Measurements from ENCODE around the gene BRSK1. TPM values are rescaled to one million over a fixed set of nuclear protein-coding genes. Genes with fewer than 3 reads are reported as not detected.

The BRSK1 gene
- polyA plus RNA-seq, 1 donor from 2014 or later = 213 TPM

- no peak within 1 kb of the TSS for H3K27ac ChIP-seq (ENCODE audit: low read length)
- peak within 1 kb of the TSS; percentile 71 for H3K4me3 ChIP-seq (ENCODE audit: low read length)
- TF ChIP-seq SMC3 (conservative IDR thresholded peaks at IDR 0.05; ENCODE audit: poor library complexity) = no peak
- no peak for TF ChIP-seq RAD21 (conservative IDR thresholded peaks at IDR 0.05)
- no peak for TF ChIP-seq EZH2 (IDR thresholded peaks at IDR 0.05; ENCODE audit: borderline replicate concordance, insufficient read depth, low read length, poor library complexity, severe bottlenecking)
- H3F3A ChIP-seq (ENCODE audit: insufficient read depth, low read length, poor library complexity, severe bottlenecking) = no peaks in the 10 kb centered on the region
- H3K36me3 ChIP-seq (ENCODE audit: insufficient read depth, low read length) = no peaks in the 10 kb centered on the region
- H4K20me1 ChIP-seq (ENCODE audit: insufficient read depth) = no peaks in the 10 kb centered on the region
- no peaks in the 10 kb centered on the region for H3K79me2 ChIP-seq (replicated peaks; ENCODE audit: insufficient read depth, low read length)
- no peak within 1 kb of the TSS for H2AFZ ChIP-seq (ENCODE audit: low read depth, low read length)
- H3K9me2 ChIP-seq (ENCODE audit: insufficient read depth, low read length) = no peaks in the 10 kb centered on the region
- H3K27me3 ChIP-seq (ENCODE audit: insufficient read depth, low read depth, low read length) = peaks cover 54% of the 10 kb centered on the region
- peak within 1 kb of the TSS; percentile 81 for H3K4me2 ChIP-seq (ENCODE audit: low read length)
- H3K9me3 ChIP-seq (ENCODE audit: low read length) = no peaks in the 10 kb centered on the region
- H3K9ac ChIP-seq (ENCODE audit: low read length) = peak within 1 kb of the TSS; percentile 41
These were observed 71.0 kb downstream of the BRSK1 start, which contains the start of gene COX6B2 for GRCh38 chr19:55354698-55355212. COX6B2 (minus strand) TSS chr19:55354719; CDS start chr19:55354521, 198 bp downstream.

- no peak overlapping the region for H3K9ac ChIP-seq (ENCODE audit: low read length)
- no peak overlapping the region for H2AFZ ChIP-seq (ENCODE audit: low read depth, low read length)
- H3K4me2 ChIP-seq (ENCODE audit: low read length) = no peak overlapping the region
- H4K20me1 ChIP-seq (ENCODE audit: insufficient read depth) = no peaks in the 10 kb centered on the region
- H3K36me3 ChIP-seq (ENCODE audit: insufficient read depth, low read length) = no peaks in the 10 kb centered on the region
- no peaks in the 10 kb centered on the region for H3K9me2 ChIP-seq (ENCODE audit: insufficient read depth, low read length)
- no peak overlapping the region for H3K27ac ChIP-seq (ENCODE audit: low read length)
- no peaks in the 10 kb centered on the region for H3K9me3 ChIP-seq (ENCODE audit: low read length)
- no peak overlapping the region for H3K4me3 ChIP-seq (ENCODE audit: low read length)
- no peaks in the 10 kb centered on the region for H3F3A ChIP-seq (ENCODE audit: insufficient read depth, low read length, poor library complexity, severe bottlenecking)
- TF ChIP-seq CTCF (IDR thresholded peaks at IDR 0.05; ENCODE audit: poor library complexity, severe bottlenecking) = no peak
- no peak for TF ChIP-seq REST (IDR thresholded peaks at IDR 0.05; ENCODE audit: borderline replicate concordance)
- TF ChIP-seq EP300 (conservative IDR thresholded peaks at IDR 0.05; ENCODE audit: poor library complexity, severe bottlenecking) = no peak
- no peak for TF ChIP-seq RAD21 (conservative IDR thresholded peaks at IDR 0.05)
- TF ChIP-seq TAF1 (IDR thresholded peaks at IDR 0.05; ENCODE audit: low read depth) = no peak
- no peaks in the 10 kb centered on the region for H3K79me2 ChIP-seq (replicated peaks; ENCODE audit: insufficient read depth, low read length)
- H3K27me3 ChIP-seq (ENCODE audit: insufficient read depth, low read depth, low read length) = peaks cover 54% of the 10 kb centered on the region
These were observed 71.5 kb downstream of the BRSK1 start for GRCh38 chr19:55355213-55355821.

- Histone ChIP-seq H4K20me1 (ENCODE audit: insufficient read depth) (no peaks in the 10 kb centered on the region), H3K4me2 (ENCODE audit: low read length) (no peak overlapping the region), H3K9me2 (ENCODE audit: insufficient read depth, low read length) (no peaks in the 10 kb centered on the region), H3F3A (ENCODE audit: insufficient read depth, low read length, poor library complexity, severe bottlenecking) (no peaks in the 10 kb centered on the region), H3K4me3 (ENCODE audit: low read length) (no peak overlapping the region), H3K27ac (ENCODE audit: low read length) (no peak overlapping the region), H3K9ac (ENCODE audit: low read length) (no peak overlapping the region), H3K9me3 (ENCODE audit: low read length) (no peaks in the 10 kb centered on the region), H3K36me3 (ENCODE audit: insufficient read depth, low read length) (no peaks in the 10 kb centered on the region), H3K79me2 (replicated peaks; ENCODE audit: insufficient read depth, low read length) (no peaks in the 10 kb centered on the region), H2AFZ (ENCODE audit: low read depth, low read length) (no peak overlapping the region), H3K27me3 (ENCODE audit: insufficient read depth, low read depth, low read length) (peaks cover 30% of the 10 kb centered on the region)
- TF ChIP-seq EP300 (conservative IDR thresholded peaks at IDR 0.05; ENCODE audit: poor library complexity, severe bottlenecking) = no peak
- TF ChIP-seq REST (IDR thresholded peaks at IDR 0.05; ENCODE audit: borderline replicate concordance) = no peak
- TF ChIP-seq TAF1 (IDR thresholded peaks at IDR 0.05; ENCODE audit: low read depth) = no peak
- no peak for TF ChIP-seq EZH2 (IDR thresholded peaks at IDR 0.05; ENCODE audit: borderline replicate concordance, insufficient read depth, low read length, poor library complexity, severe bottlenecking)
- no peak for TF ChIP-seq CTCF (IDR thresholded peaks at IDR 0.05; ENCODE audit: poor library complexity, severe bottlenecking)
- no peak for TF ChIP-seq MXI1 (conservative IDR thresholded peaks at IDR 0.05; ENCODE audit: poor library complexity, severe bottlenecking)
- TF ChIP-seq RAD21 (conservative IDR thresholded peaks at IDR 0.05) = no peak
- no peak for TF ChIP-seq SMC3 (conservative IDR thresholded peaks at IDR 0.05; ENCODE audit: poor library complexity)
These were observed 74.7 kb downstream of the BRSK1 start for GRCh38 chr19:55358493-55358892.

Measured in neural cell (in vitro differentiated cells).